GM23338 (cell line): ENCODE data around the gene AAR2. TPM values are rescaled to one million over a fixed set of nuclear protein-coding genes. Genes with fewer than 3 reads are reported as not detected.

Experiments
- ATAC-seq: fragments of 200-7000 bp; cut with Tn5 transposase; 3 replicates; pipeline ENCODE4 v1.9.1; 2020
- DNase-seq: peaks from one replicate; pipeline ENCODE4 v3.0.0-alpha.2; 2015; ENCODE audit warnings: low spot score
- H2AFZ ChIP-seq: fragments of 200-600 bp; sonication (generic); 2 replicates; pipeline ENCODE4 v1.8.0; 2016; ENCODE audit warnings: antibody characterized with exemption, mild to moderate bottlenecking, moderate library complexity
- H3F3A ChIP-seq: fragments of 200-600 bp; sonication (generic); replicated peaks from 2 replicates; pipeline ENCODE4 v1.8.0; 2017; ENCODE audit warnings: antibody characterized with exemption, mixed run types, low read depth
- H3K27ac ChIP-seq: fragments of 200-600 bp; sonication (generic); 2 replicates; pipeline ENCODE4 v1.6.1; 2016; ENCODE audit warnings: low read depth
- H3K27me3 ChIP-seq: fragments of 200-600 bp; sonication (generic); 2 replicates; pipeline ENCODE4 v1.8.0; 2016; ENCODE audit warnings: mild to moderate bottlenecking, mixed run types, moderate library complexity; ENCODE audit not compliant: insufficient read depth
- H3K36me3 ChIP-seq: fragments of 200-600 bp; sonication (generic); 2 replicates; pipeline ENCODE4 v1.8.0; 2016; ENCODE audit warnings: mild to moderate bottlenecking; ENCODE audit not compliant: insufficient read depth
- H3K4me1 ChIP-seq: fragments of 200-600 bp; sonication (generic); 2 replicates; pipeline ENCODE4 v1.8.0; 2016; ENCODE audit warnings: mild to moderate bottlenecking, moderate library complexity; ENCODE audit not compliant: insufficient read depth
- H3K4me2 ChIP-seq: fragments of 200-600 bp; sonication (generic); 2 replicates; pipeline ENCODE4 v1.7.1; 2017; ENCODE audit warnings: mixed run types
- H3K4me3 ChIP-seq: fragments of 200-600 bp; sonication (generic); 2 replicates; pipeline ENCODE4 v1.6.1; 2016; ENCODE audit warnings: mixed run types
- H3K79me2 ChIP-seq: fragments of 200-600 bp; sonication (generic); replicated peaks from 2 replicates; pipeline ENCODE4 v1.8.0; 2017; ENCODE audit warnings: mild to moderate bottlenecking; ENCODE audit not compliant: insufficient read depth
- H3K9me2 ChIP-seq: fragments of 200-600 bp; sonication (generic); 2 replicates; pipeline ENCODE4 v1.8.0; 2017; ENCODE audit not compliant: insufficient read depth
- H4K20me1 ChIP-seq: fragments of 200-600 bp; sonication (generic); replicated peaks from 2 replicates; pipeline ENCODE4 v1.8.0; 2017; ENCODE audit warnings: mild to moderate bottlenecking; ENCODE audit not compliant: insufficient read depth
- H3K27ac Mint-ChIP-seq: 2 replicates; pipeline ENCODE4 v1.8.0; 2020; ENCODE audit warnings: inconsistent platforms, mild to moderate bottlenecking, moderate library complexity, mixed read lengths
- H3K27me3 Mint-ChIP-seq: 3 replicates; pipeline ENCODE4 v1.8.0; 2022; ENCODE audit warnings: low read depth, mild to moderate bottlenecking, moderate library complexity, mixed read lengths, inconsistent platforms; ENCODE audit not compliant: insufficient read depth, poor library complexity
- H3K36me3 Mint-ChIP-seq: 3 replicates; pipeline ENCODE4 v1.8.0; 2021; ENCODE audit warnings: low read depth, mild to moderate bottlenecking, inconsistent platforms, moderate library complexity, mixed read lengths
- H3K4me1 Mint-ChIP-seq: 3 replicates; pipeline ENCODE4 v1.8.0; 2020; ENCODE audit warnings: mild to moderate bottlenecking, inconsistent platforms, mixed read lengths
- H3K4me3 Mint-ChIP-seq: 3 replicates; pipeline ENCODE4 v1.8.0; 2021; ENCODE audit warnings: moderate library complexity, mild to moderate bottlenecking, inconsistent platforms, mixed read lengths
- H3K9me3 Mint-ChIP-seq: 3 replicates; pipeline ENCODE4 v1.8.0; 2020; ENCODE audit warnings: moderate library complexity, mild to moderate bottlenecking, inconsistent platforms, mixed read lengths
- CREB1 ChIP-seq: fragments of 250-450 bp; sonication (Bioruptor Pico); IDR thresholded peaks from 2 replicates; pipeline ENCODE4 v1.5.0; 2020; ENCODE audit warnings: low read depth, mild to moderate bottlenecking, moderate library complexity
- CTCF ChIP-seq, 2 experiments: fragments of 200-600 bp in 1 of 2; sonication (generic) in 1 of 2; conservative IDR thresholded peaks; 2 replicates each; pipeline versions ENCODE4 v1.5.1 to v1.6.1; 2016 to 2017; ENCODE audit warnings: antibody characterized with exemption in 2 of 2, low read depth in 2 of 2, mild to moderate bottlenecking in 2 of 2, moderate library complexity in 1 of 2
- EZH2 ChIP-seq: fragments of 200-600 bp; sonication (generic); IDR thresholded peaks from one replicate; pipeline ENCODE4 v1.8.0; 2017; ENCODE audit warnings: antibody characterized with exemption, mild to moderate bottlenecking, low read depth; ENCODE audit not compliant: unreplicated experiment
- EZH2phosphoT487 ChIP-seq: fragments of 200-600 bp; sonication (generic); IDR thresholded peaks from one replicate; pipeline ENCODE4 v1.8.1; 2018; ENCODE audit warnings: antibody characterized with exemption; ENCODE audit not compliant: unreplicated experiment
- JUNB ChIP-seq: IDR thresholded peaks from one replicate; pipeline ENCODE4 v1.6.1; 2016; ENCODE audit warnings: antibody characterized with exemption; ENCODE audit not compliant: unreplicated experiment
- NANOG ChIP-seq: IDR thresholded peaks from 2 replicates; pipeline ENCODE4 v1.6.1; 2016; ENCODE audit warnings: antibody characterized with exemption, borderline replicate concordance
- POLR2AphosphoS5 ChIP-seq: IDR thresholded peaks from 2 replicates; pipeline ENCODE4 v1.6.1; 2016; ENCODE audit warnings: antibody characterized with exemption, low read depth
- REST ChIP-seq: IDR thresholded peaks from one replicate; pipeline ENCODE4 v1.6.1; 2018; ENCODE audit warnings: antibody characterized with exemption; ENCODE audit not compliant: unreplicated experiment
- STAT1 ChIP-seq: IDR thresholded peaks from one replicate; pipeline ENCODE4 v1.6.1; 2016; ENCODE audit warnings: antibody characterized with exemption; ENCODE audit not compliant: unreplicated experiment
- ZNF114 ChIP-seq: fragments of 250-450 bp; sonication (Bioruptor Pico); IDR thresholded peaks from 2 replicates; pipeline ENCODE4 v1.5.0; 2020; ENCODE audit warnings: mild to moderate bottlenecking, moderate library complexity
- ZNF331 ChIP-seq: fragments of 250-450 bp; sonication (Bioruptor Pico); IDR thresholded peaks from 2 replicates; pipeline ENCODE4 v1.5.0; 2020; ENCODE audit warnings: low read depth, mild to moderate bottlenecking, moderate library complexity
- polyA plus RNA-seq: library from polyadenylated mRNA; unstranded; fragments of >200 nt; fragmentation: Nextera tagmentation; extraction: Ambion mirVana; gene quantifications from 2 replicates; pipeline ENCODE4 v1.2.1, GENCODE V29; 2016
- total RNA-seq: library from RNA; depleted of rRNA; stranded (reverse); fragments of >200 nt; shearing (Covaris generic); gene quantifications from 2 replicates; pipeline ENCODE4 v1.2.3, GENCODE V29; 2014
- TF ChIP-seq, protein P1 (sequence below): IDR thresholded peaks from 2 replicates; pipeline ENCODE4 v1.6.1; 2016; ENCODE audit warnings: antibody characterized with exemption

Gene AAR2
- total and polyA plus RNA-seq, 2 experiments from 2014 or later: 15.8 to 32.6 TPM

GRCh38 chr20:36259177-36260061 lies 23.1 kb downstream of the AAR2 start (continued):
- TF ChIP-seq, protein P1, sequence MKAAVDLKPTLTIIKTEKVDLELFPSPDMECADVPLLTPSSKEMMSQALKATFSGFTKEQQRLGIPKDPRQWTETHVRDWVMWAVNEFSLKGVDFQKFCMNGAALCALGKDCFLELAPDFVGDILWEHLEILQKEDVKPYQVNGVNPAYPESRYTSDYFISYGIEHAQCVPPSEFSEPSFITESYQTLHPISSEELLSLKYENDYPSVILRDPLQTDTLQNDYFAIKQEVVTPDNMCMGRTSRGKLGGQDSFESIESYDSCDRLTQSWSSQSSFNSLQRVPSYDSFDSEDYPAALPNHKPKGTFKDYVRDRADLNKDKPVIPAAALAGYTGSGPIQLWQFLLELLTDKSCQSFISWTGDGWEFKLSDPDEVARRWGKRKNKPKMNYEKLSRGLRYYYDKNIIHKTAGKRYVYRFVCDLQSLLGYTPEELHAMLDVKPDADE: no peak
- TF ChIP-seq POLR2AphosphoS5 (no peak), REST (no peak), NANOG (no peak), EZH2 (no peak), ZNF114 (CRISPR knock-in tag) (no peak), CTCF (conservative IDR thresholded peaks at IDR 0.05; ENCODE audit: low read depth in 2 of 2) (no peak)

GRCh38 chr20:36260316-36260715 lies 24.0 kb downstream of the AAR2 start:
- H3K4me3 Mint-ChIP-seq: no peak overlapping the region
- H3K4me1 Mint-ChIP-seq: peaks cover 19% of the 10 kb centered on the region
- no peak for DNase-seq
- no peaks in the 10 kb centered on the region for H3K9me3 Mint-ChIP-seq
- Histone ChIP-seq H3K27ac (no peak overlapping the region), H2AFZ (no peak overlapping the region), H3K9me2 (no peaks in the 10 kb centered on the region), H3K27me3 (no peaks in the 10 kb centered on the region), H4K20me1 (no peaks in the 10 kb centered on the region), H3K36me3 (peaks cover 4% of the 10 kb centered on the region; the same call in 1 of the 2 replicates), H3K79me2 (no peaks in the 10 kb centered on the region), H3K4me1 (peaks cover 7% of the 10 kb centered on the region; the same call in 1 of the 2 replicates), H3K4me3 (no peak overlapping the region), H3F3A (no peaks in the 10 kb centered on the region), H3K4me2 (no peak overlapping the region)
- no peak overlapping the region for H3K27ac Mint-ChIP-seq
- peaks cover 8% of the 10 kb centered on the region; the same call in 1 of the 3 replicates for H3K36me3 Mint-ChIP-seq
- ATAC-seq: peak; percentile 8; the same call in 1 of the 3 replicates
- peaks cover 5% of the 10 kb centered on the region for H3K27me3 Mint-ChIP-seq
- TF ChIP-seq NANOG (no peak), EZH2 (no peak), JUNB (no peak), ZNF331 (CRISPR knock-in tag) (no peak), STAT1 (no peak), POLR2AphosphoS5 (no peak), EZH2phosphoT487 (no peak), CTCF (conservative IDR thresholded peaks at IDR 0.05; ENCODE audit: low read depth in 2 of 2) (no peak), CREB1 (no peak)
- TF ChIP-seq, protein P1: no peak
